ENCODE results near the gene LZTS2. TPM values are rescaled to one million over a fixed set of nuclear protein-coding genes. Genes with fewer than 3 reads are reported as not detected.

The LZTS2 gene
- total RNA-seq, 2 donors from 2014 or later: 29.7 to 38.4 TPM

GRCh38 chr10:101007099-101007711, 7.6 kb downstream of the LZTS2 start:
- DNase-seq (no peak), ATAC-seq (no peak)
- Histone ChIP-seq H3K27me3 (no peaks in the 10 kb centered on the region), H3K4me3 (no peak overlapping the region), H3K4me1 (peaks cover 4% of the 10 kb centered on the region), H3K9me3 (no peaks in the 10 kb centered on the region), H3K27ac (no peak overlapping the region), H3K36me3 (replicated peaks in 1 of 2; ENCODE audit: insufficient read depth in 1 of 2, low read depth in 2 of 2) (peaks cover 4 to 5% of the 10 kb centered on the region in 2 donors)
- intact Hi-C loops (cut with DNase I): no loop called here
- TF ChIP-seq CTCF (IDR thresholded peaks at IDR 0.05): no peak
- no peak for TF ChIP-seq POLR2A (IDR thresholded peaks at IDR 0.05)
- WGBS, 2 donors: 75 to 85% methylated on average over 5 to 11 of the region's 11 CpGs

- no peaks in the 10 kb centered on the region for H3K27me3 ChIP-seq
- no peaks in the 10 kb centered on the region for H3K9me3 ChIP-seq
- DNase-seq (no peak), ATAC-seq (no peak)
- peaks cover 4 to 5% of the 10 kb centered on the region in 2 donors for H3K36me3 ChIP-seq (replicated peaks in 1 of 2; ENCODE audit: insufficient read depth in 1 of 2, low read depth in 2 of 2)
- H3K4me1 ChIP-seq: peaks cover 10% of the 10 kb centered on the region
- H3K27ac ChIP-seq: peak overlapping the region in 1 of 4 donors; percentile 5
- intact Hi-C loops (cut with DNase I): no loop called here
- 54 to 55% methylated on average over 8 to 13 of the region's 13 CpGs for WGBS, 2 donors
- H3K4me3 ChIP-seq: no peak overlapping the region
- no peak for TF ChIP-seq CTCF (IDR thresholded peaks at IDR 0.05)
- TF ChIP-seq POLR2A (IDR thresholded peaks at IDR 0.05): no peak
Measured at GRCh38 chr10:101007915-101008822, 8.6 kb downstream of the LZTS2 start.

- H3K27me3 ChIP-seq: no peaks in the 10 kb centered on the region
- no peaks in the 10 kb centered on the region for H3K9me3 ChIP-seq
- H3K27ac ChIP-seq: peak overlapping the region in 1 of 4 donors; percentile 5
- intact Hi-C loops (cut with DNase I): no loop called here
- no peak for ATAC-seq
- peak in 1 of 4 donors; percentile 27 for DNase-seq
- H3K36me3 ChIP-seq (replicated peaks in 1 of 2; ENCODE audit: insufficient read depth in 1 of 2, low read depth in 2 of 2): peaks cover 4 to 5% of the 10 kb centered on the region in 2 donors
- peaks cover 13% of the 10 kb centered on the region for H3K4me1 ChIP-seq
- TF ChIP-seq CTCF (IDR thresholded peaks at IDR 0.05) (no peak), POLR2A (IDR thresholded peaks at IDR 0.05) (no peak)
- no peak overlapping the region for H3K4me3 ChIP-seq
- WGBS, 2 donors: 60 to 87% methylated on average over 4 to 6 of the region's 6 CpGs
Measured at GRCh38 chr10:101008823-101009423, 9.3 kb downstream of the LZTS2 start.

- intact Hi-C loops (cut with DNase I): no loop called here
- no peaks in the 10 kb centered on the region for H3K9me3 ChIP-seq
- TF ChIP-seq POLR2A (IDR thresholded peaks at IDR 0.05): no peak
- no peak for TF ChIP-seq CTCF (IDR thresholded peaks at IDR 0.05)
- peaks cover 3 to 4% of the 10 kb centered on the region in 2 donors for H3K36me3 ChIP-seq (replicated peaks in 1 of 2; ENCODE audit: insufficient read depth in 1 of 2, low read depth in 2 of 2)
- H3K27ac ChIP-seq: no peak overlapping the region
- 88 to 92% methylated on average over 7 to 18 of the region's 22 CpGs for WGBS, 2 donors
- peaks cover 13% of the 10 kb centered on the region for H3K4me1 ChIP-seq
- H3K4me3 ChIP-seq: no peak overlapping the region
- ATAC-seq (no peak), DNase-seq (no peak)
- H3K27me3 ChIP-seq: no peaks in the 10 kb centered on the region
Measured at GRCh38 chr10:101010329-101010728, 10.7 kb downstream of the LZTS2 start.
